ENCODE data around the gene IPPK.

DNA sequence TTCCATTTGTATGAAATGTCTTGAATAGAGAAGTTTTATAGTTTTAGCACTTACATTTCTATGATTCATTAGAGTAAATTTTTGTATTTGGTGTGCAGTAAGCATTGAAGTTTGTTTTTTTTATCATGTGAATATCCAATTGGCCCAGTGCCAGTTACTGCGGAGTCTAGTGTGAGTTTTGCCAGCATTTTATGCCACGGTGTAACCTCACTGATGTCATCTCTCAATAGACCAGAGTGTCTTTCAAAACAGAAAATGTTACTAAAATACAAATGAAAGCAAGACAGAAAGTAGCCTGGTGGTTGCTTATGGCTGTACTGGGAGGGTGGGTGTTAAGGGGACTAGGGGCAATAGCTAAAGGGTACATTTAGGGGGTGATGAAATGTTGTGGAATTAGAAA, 62.8 kb downstream of the IPPK start:
- TF ChIP-seq MAZ (IDR thresholded peaks at IDR 0.05; ENCODE audit: borderline replicate concordance, low read depth, low read length), result no peak
- TF ChIP-seq, protein P1, sequence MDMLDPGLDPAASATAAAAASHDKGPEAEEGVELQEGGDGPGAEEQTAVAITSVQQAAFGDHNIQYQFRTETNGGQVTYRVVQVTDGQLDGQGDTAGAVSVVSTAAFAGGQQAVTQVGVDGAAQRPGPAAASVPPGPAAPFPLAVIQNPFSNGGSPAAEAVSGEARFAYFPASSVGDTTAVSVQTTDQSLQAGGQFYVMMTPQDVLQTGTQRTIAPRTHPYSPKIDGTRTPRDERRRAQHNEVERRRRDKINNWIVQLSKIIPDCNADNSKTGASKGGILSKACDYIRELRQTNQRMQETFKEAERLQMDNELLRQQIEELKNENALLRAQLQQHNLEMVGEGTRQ (IDR thresholded peaks at IDR 0.05; ENCODE audit: low read depth, low read length), result no peak
- TF ChIP-seq, protein P2, sequence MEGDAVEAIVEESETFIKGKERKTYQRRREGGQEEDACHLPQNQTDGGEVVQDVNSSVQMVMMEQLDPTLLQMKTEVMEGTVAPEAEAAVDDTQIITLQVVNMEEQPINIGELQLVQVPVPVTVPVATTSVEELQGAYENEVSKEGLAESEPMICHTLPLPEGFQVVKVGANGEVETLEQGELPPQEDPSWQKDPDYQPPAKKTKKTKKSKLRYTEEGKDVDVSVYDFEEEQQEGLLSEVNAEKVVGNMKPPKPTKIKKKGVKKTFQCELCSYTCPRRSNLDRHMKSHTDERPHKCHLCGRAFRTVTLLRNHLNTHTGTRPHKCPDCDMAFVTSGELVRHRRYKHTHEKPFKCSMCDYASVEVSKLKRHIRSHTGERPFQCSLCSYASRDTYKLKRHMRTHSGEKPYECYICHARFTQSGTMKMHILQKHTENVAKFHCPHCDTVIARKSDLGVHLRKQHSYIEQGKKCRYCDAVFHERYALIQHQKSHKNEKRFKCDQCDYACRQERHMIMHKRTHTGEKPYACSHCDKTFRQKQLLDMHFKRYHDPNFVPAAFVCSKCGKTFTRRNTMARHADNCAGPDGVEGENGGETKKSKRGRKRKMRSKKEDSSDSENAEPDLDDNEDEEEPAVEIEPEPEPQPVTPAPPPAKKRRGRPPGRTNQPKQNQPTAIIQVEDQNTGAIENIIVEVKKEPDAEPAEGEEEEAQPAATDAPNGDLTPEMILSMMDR (conservative IDR thresholded peaks at IDR 0.05; ENCODE audit: low read depth, low read length), result no peak
- no peak for TF ChIP-seq POLR2A (IDR thresholded peaks at IDR 0.05; ENCODE audit: low read depth, low read length)
